Vagina (tissue), 2 donors: ENCODE results near the gene PIEZO2. TPM values are rescaled to one million over a fixed set of nuclear protein-coding genes. Genes with fewer than 3 reads are reported as not detected.

ENCODE experiments used
- DNase-seq, 2 donors: peaks; one replicate each; pipeline ENCODE4 v3.0.0-alpha.2; 2017; ENCODE audit errors: extremely low spot score in 2 of 2
- H3K27ac ChIP-seq: fragments of 200-600 bp; sonication (generic); one replicate; pipeline ENCODE4 v1.5.1; 2019
- H3K27me3 ChIP-seq: fragments of 200-600 bp; sonication (generic); one replicate; pipeline ENCODE4 v1.5.1; 2019
- H3K36me3 ChIP-seq, 2 donors: fragments of 200-600 bp; sonication (generic); one replicate each; pipeline ENCODE4 v1.5.1; 2017 to 2019
- H3K4me1 ChIP-seq: fragments of 200-600 bp; sonication (generic); one replicate; pipeline ENCODE4 v1.5.1; 2019
- H3K4me3 ChIP-seq, 2 donors: fragments of 200-600 bp; sonication (generic); 1 replicate in 1 of 2; 2 replicates in 1 of 2; pipeline ENCODE4 v1.5.1; 2016 to 2019
- H3K9me3 ChIP-seq: fragments of 200-600 bp; sonication (generic); one replicate; pipeline ENCODE4 v1.5.1; 2019
- CTCF ChIP-seq, 3 experiments: fragments of 450-650 bp in 2 of 3; fragments of 200-600 bp in 1 of 3; sonication (generic) in 1 of 3; IDR thresholded peaks; one replicate each; pipeline ENCODE4 v1.5.1; 2017 to 2019; ENCODE audit warnings: antibody characterized with exemption in 3 of 3, mild to moderate bottlenecking in 2 of 3, moderate library complexity in 2 of 3
- POLR2A ChIP-seq, 2 donors: fragments of 450-650 bp; IDR thresholded peaks; one replicate each; pipeline ENCODE4 v1.6.1; 2017; ENCODE audit warnings: antibody characterized with exemption in 2 of 2, mild to moderate bottlenecking in 2 of 2, moderate library complexity in 2 of 2
- POLR2AphosphoS5 ChIP-seq, 2 donors: sonication (generic); formaldehyde crosslinking; IDR thresholded peaks; one replicate each; pipeline ENCODE4 v1.9.0; 2017; ENCODE audit warnings: antibody characterized with exemption in 2 of 2, mild to moderate bottlenecking in 2 of 2, low read depth in 1 of 2; ENCODE audit not compliant: insufficient read depth in 1 of 2
- intact Hi-C: fragments of 100-400 bp; cut with DNase I; formaldehyde crosslinking; loops from one replicate; pipeline ENCODE4 v1.15.1; 2023
- total RNA-seq: library from RNA; depleted of rRNA; stranded (reverse); fragments of >200 nt; gene quantifications from one replicate; pipeline ENCODE4 v1.2.3, GENCODE V29; 2016

Gene PIEZO2
- total RNA-seq, 1 donor from 2014 or later = 5.9 TPM

GRCh38 chr18:11047817-11048216, 101.6 kb downstream of the PIEZO2 start:
- no peak overlapping the region for H3K27ac ChIP-seq
- no peak for TF ChIP-seq POLR2AphosphoS5 (IDR thresholded peaks at IDR 0.05; ENCODE audit: insufficient read depth in 1 of 2, low read depth in 1 of 2)
- H3K36me3 ChIP-seq = no peaks in the 10 kb centered on the region
- intact Hi-C loops = no loop called here
- no peaks in the 10 kb centered on the region for H3K4me1 ChIP-seq
- no peak overlapping the region for H3K4me3 ChIP-seq
- H3K27me3 ChIP-seq = no peaks in the 10 kb centered on the region
- H3K9me3 ChIP-seq = no peaks in the 10 kb centered on the region
- DNase-seq = no peak

GRCh38 chr18:11047156-11047555, 102.2 kb downstream of the PIEZO2 start:
- Histone ChIP-seq H3K27me3 (no peaks in the 10 kb centered on the region), H3K9me3 (no peaks in the 10 kb centered on the region), H3K4me1 (no peaks in the 10 kb centered on the region), H3K27ac (no peak overlapping the region), H3K36me3 (no peaks in the 10 kb centered on the region), H3K4me3 (no peak overlapping the region)
- DNase-seq = no peak
- intact Hi-C loops = no loop called here
- TF ChIP-seq CTCF (IDR thresholded peaks at IDR 0.05) (no peak), POLR2AphosphoS5 (IDR thresholded peaks at IDR 0.05; ENCODE audit: insufficient read depth in 1 of 2, low read depth in 1 of 2) (no peak), POLR2A (IDR thresholded peaks at IDR 0.05) (no peak)

- no peak overlapping the region for H3K27ac ChIP-seq
- H3K36me3 ChIP-seq = no peaks in the 10 kb centered on the region
- TF ChIP-seq POLR2AphosphoS5 (IDR thresholded peaks at IDR 0.05; ENCODE audit: insufficient read depth in 1 of 2, low read depth in 1 of 2) (no peak), CTCF (IDR thresholded peaks at IDR 0.05) (no peak), POLR2A (IDR thresholded peaks at IDR 0.05) (no peak)
- H3K27me3 ChIP-seq = no peaks in the 10 kb centered on the region
- no peaks in the 10 kb centered on the region for H3K4me1 ChIP-seq
- no peak for DNase-seq
- intact Hi-C loops = no loop called here
- no peak overlapping the region for H3K4me3 ChIP-seq
- H3K9me3 ChIP-seq = no peaks in the 10 kb centered on the region
Observed at GRCh38 chr18:11046140-11046539, 103.2 kb downstream of the PIEZO2 start.

- TF ChIP-seq CTCF (IDR thresholded peaks at IDR 0.05) = no peak
- TF ChIP-seq POLR2A (IDR thresholded peaks at IDR 0.05) = no peak
- no peak for TF ChIP-seq POLR2AphosphoS5 (IDR thresholded peaks at IDR 0.05; ENCODE audit: insufficient read depth in 1 of 2, low read depth in 1 of 2)
Observed at GRCh38 chr18:11043694-11044093, 105.7 kb downstream of the PIEZO2 start.

GRCh38 chr18:11042247-11042646, 107.1 kb downstream of the PIEZO2 start:
- H3K4me3 ChIP-seq = no peak overlapping the region
- no peak for TF ChIP-seq POLR2A (IDR thresholded peaks at IDR 0.05)
- no peak for TF ChIP-seq CTCF (IDR thresholded peaks at IDR 0.05)
- TF ChIP-seq POLR2AphosphoS5 (IDR thresholded peaks at IDR 0.05; ENCODE audit: insufficient read depth in 1 of 2, low read depth in 1 of 2) = no peak
- intact Hi-C loops = loop anchor here (5.0 kb wide), 1 partner anchor 190 kb away; no protein-coding TSS in a partner anchor

More at GRCh38 chr18:11043694-11044093, 105.7 kb downstream of the PIEZO2 start:
- H3K27ac ChIP-seq = no peak overlapping the region
- H3K36me3 ChIP-seq = no peaks in the 10 kb centered on the region
- H3K4me3 ChIP-seq = no peak overlapping the region
- intact Hi-C loops = loop anchor here (5.0 kb wide), 1 partner anchor 191 kb away; no protein-coding TSS in a partner anchor
- H3K9me3 ChIP-seq = no peaks in the 10 kb centered on the region
- no peaks in the 10 kb centered on the region for H3K27me3 ChIP-seq
- no peak for DNase-seq
- H3K4me1 ChIP-seq = no peaks in the 10 kb centered on the region

More at GRCh38 chr18:11042247-11042646, 107.1 kb downstream of the PIEZO2 start:
- Histone ChIP-seq H3K27ac (no peak overlapping the region), H3K36me3 (no peaks in the 10 kb centered on the region), H3K27me3 (no peaks in the 10 kb centered on the region), H3K9me3 (no peaks in the 10 kb centered on the region), H3K4me1 (no peaks in the 10 kb centered on the region)
- no peak for DNase-seq
